ENCODE data around the gene CREB5. TPM values are rescaled to one million over a fixed set of nuclear protein-coding genes. Genes with fewer than 3 reads are reported as not detected.

CREB5 gene
- total RNA-seq, 1 experiment from 2014 or later = 1.3 TPM

DNA sequence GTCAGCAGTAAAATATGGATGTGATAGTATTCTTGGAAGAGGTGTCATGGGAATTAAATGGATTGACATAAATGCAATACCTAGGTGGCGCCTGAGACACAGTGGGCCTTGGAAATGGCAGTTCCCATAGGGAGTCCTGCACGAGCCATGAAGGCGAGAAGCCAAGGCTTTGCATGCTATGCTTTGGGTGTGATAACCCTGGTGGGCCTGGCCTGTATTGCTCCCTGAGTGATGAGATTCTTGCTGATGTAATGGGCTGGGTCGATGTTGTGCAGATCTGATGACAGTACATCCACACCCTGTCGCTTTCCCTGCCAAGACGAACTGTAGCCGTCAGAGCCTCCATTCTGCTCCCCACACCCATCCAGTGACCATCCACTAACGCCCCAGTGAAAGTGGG, 46.4 kb downstream of the CREB5 start (continued):
- TF ChIP-seq, protein P1, sequence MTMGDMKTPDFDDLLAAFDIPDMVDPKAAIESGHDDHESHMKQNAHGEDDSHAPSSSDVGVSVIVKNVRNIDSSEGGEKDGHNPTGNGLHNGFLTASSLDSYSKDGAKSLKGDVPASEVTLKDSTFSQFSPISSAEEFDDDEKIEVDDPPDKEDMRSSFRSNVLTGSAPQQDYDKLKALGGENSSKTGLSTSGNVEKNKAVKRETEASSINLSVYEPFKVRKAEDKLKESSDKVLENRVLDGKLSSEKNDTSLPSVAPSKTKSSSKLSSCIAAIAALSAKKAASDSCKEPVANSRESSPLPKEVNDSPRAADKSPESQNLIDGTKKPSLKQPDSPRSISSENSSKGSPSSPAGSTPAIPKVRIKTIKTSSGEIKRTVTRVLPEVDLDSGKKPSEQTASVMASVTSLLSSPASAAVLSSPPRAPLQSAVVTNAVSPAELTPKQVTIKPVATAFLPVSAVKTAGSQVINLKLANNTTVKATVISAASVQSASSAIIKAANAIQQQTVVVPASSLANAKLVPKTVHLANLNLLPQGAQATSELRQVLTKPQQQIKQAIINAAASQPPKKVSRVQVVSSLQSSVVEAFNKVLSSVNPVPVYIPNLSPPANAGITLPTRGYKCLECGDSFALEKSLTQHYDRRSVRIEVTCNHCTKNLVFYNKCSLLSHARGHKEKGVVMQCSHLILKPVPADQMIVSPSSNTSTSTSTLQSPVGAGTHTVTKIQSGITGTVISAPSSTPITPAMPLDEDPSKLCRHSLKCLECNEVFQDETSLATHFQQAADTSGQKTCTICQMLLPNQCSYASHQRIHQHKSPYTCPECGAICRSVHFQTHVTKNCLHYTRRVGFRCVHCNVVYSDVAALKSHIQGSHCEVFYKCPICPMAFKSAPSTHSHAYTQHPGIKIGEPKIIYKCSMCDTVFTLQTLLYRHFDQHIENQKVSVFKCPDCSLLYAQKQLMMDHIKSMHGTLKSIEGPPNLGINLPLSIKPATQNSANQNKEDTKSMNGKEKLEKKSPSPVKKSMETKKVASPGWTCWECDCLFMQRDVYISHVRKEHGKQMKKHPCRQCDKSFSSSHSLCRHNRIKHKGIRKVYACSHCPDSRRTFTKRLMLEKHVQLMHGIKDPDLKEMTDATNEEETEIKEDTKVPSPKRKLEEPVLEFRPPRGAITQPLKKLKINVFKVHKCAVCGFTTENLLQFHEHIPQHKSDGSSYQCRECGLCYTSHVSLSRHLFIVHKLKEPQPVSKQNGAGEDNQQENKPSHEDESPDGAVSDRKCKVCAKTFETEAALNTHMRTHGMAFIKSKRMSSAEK (CRISPR knock-in tag; IDR thresholded peaks at IDR 0.05; ENCODE audit: borderline replicate concordance) = no peak
- TF ChIP-seq ETV6 (CRISPR knock-in tag; IDR thresholded peaks at IDR 0.05) = no peak
- no peak for TF ChIP-seq NFE2L1 (CRISPR knock-in tag; IDR thresholded peaks at IDR 0.05)
- TF ChIP-seq CBFB (CRISPR knock-in tag; IDR thresholded peaks at IDR 0.05; ENCODE audit: low read depth) = no peak
- TF ChIP-seq, protein P2, sequence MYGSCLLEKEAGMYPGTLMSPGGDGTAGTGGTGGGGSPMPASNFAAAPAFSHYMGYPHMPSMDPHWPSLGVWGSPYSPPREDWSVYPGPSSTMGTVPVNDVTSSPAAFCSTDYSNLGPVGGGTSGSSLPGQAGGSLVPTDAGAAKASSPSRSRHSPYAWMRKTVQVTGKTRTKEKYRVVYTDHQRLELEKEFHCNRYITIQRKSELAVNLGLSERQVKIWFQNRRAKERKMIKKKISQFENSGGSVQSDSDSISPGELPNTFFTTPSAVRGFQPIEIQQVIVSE (CRISPR knock-in tag; IDR thresholded peaks at IDR 0.05; ENCODE audit: borderline replicate concordance) = no peak
- TF ChIP-seq, protein P3, sequence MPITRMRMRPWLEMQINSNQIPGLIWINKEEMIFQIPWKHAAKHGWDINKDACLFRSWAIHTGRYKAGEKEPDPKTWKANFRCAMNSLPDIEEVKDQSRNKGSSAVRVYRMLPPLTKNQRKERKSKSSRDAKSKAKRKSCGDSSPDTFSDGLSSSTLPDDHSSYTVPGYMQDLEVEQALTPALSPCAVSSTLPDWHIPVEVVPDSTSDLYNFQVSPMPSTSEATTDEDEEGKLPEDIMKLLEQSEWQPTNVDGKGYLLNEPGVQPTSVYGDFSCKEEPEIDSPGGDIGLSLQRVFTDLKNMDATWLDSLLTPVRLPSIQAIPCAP (CRISPR knock-in tag; IDR thresholded peaks at IDR 0.05) = no peak
- no peak for TF ChIP-seq AFF4 (CRISPR knock-in tag; IDR thresholded peaks at IDR 0.05; ENCODE audit: borderline replicate concordance)
- no peak for TF ChIP-seq SMAD3 (CRISPR knock-in tag; IDR thresholded peaks at IDR 0.05; ENCODE audit: borderline replicate concordance)

GRCh38 chr7:28459306-28459705, 47.0 kb downstream of the CREB5 start:
- no peak for ATAC-seq
- POLR2A ChIA-PET = no interaction called here
- no peak overlapping the region for H3K27ac Mint-ChIP-seq

More at GRCh38 chr7:28459306-28459705, 47.0 kb downstream of the CREB5 start:
- Mint-ChIP-seq H3K4me1 (peaks cover 14% of the 10 kb centered on the region), H3K4me3 (no peak overlapping the region), H3K27me3 (ENCODE audit: low read depth) (no peaks in the 10 kb centered on the region), H3K9me3 (0 out of 2 replicates have a peak, but pooled peaks cover under 1% of the 10 kb centered on the region), H3K36me3 (no peaks in the 10 kb centered on the region)
- no peak for TF ChIP-seq ZSCAN18 (CRISPR knock-in tag; IDR thresholded peaks at IDR 0.05)
- TF ChIP-seq ZNF425 (CRISPR knock-in tag; conservative IDR thresholded peaks at IDR 0.05) = no peak
- TF ChIP-seq RELA (CRISPR knock-in tag; IDR thresholded peaks at IDR 0.05; ENCODE audit: borderline replicate concordance) = no peak
- TF ChIP-seq MXD4 (CRISPR knock-in tag; IDR thresholded peaks at IDR 0.05; ENCODE audit: borderline replicate concordance) = no peak
- TF ChIP-seq ETV6 (CRISPR knock-in tag; IDR thresholded peaks at IDR 0.05) = no peak
- no peak for TF ChIP-seq ZNF138 (CRISPR knock-in tag; conservative IDR thresholded peaks at IDR 0.05)
- DNase-seq (ENCODE audit: low spot score) = no peak
- CTCF ChIA-PET = no interaction called here
